Head of caudate nucleus (tissue), 42 donors: Measurements from ENCODE around the gene CEBPG.
A peak's percentile ranks its signal among the peaks of the same experiment; 100 is the strongest.

ENCODE experiments used
- DNase-seq, 42 donors: peaks; one replicate each; pipeline versions ENCODE4 v3.0.0 to v3.0.0-alpha.2; 2020 to 2021; ENCODE audit warnings: mixed read lengths in 7 of 42
- intact Hi-C: fragments of 100-400 bp; cut with DNase I; formaldehyde crosslinking; loops from one replicate; pipeline ENCODE4 v1.15.0; 2022

CEBPG gene

GRCh38 chr19:33376423-33376822, 2.9 kb downstream of the CEBPG start:
- intact Hi-C loops = no loop called here
- DNase-seq = peak in 4 of 42 donors; percentile 38 to 62 (median 51)

- peak in 1 of 42 donors; percentile 30 for DNase-seq
These were observed 3.5 kb downstream of the CEBPG start for GRCh38 chr19:33376941-33377557.

GRCh38 chr19:33377586-33378475, 4.3 kb downstream of the CEBPG start:
- peak in 2 of 42 donors; percentile 39 to 41 for DNase-seq
- intact Hi-C loops = no loop called here

More at GRCh38 chr19:33376941-33377557, 3.5 kb downstream of the CEBPG start:
- intact Hi-C loops = no loop called here

- intact Hi-C loops = no loop called here
- peak in 1 of 42 donors; percentile 19 for DNase-seq
These were observed 5.8 kb downstream of the CEBPG start for GRCh38 chr19:33379151-33379829.

- intact Hi-C loops = no loop called here
- peak in 1 of 42 donors; percentile 15 for DNase-seq
These were observed 7.6 kb downstream of the CEBPG start for GRCh38 chr19:33381101-33381500.

- intact Hi-C loops = no loop called here
- no peak for DNase-seq
These were observed 8.5 kb downstream of the CEBPG start for GRCh38 chr19:33382006-33382405.

GRCh38 chr19:33382982-33383381, 9.5 kb downstream of the CEBPG start:
- no peak for DNase-seq
- intact Hi-C loops = no loop called here

- intact Hi-C loops = no loop called here
- DNase-seq = peak in 1 of 42 donors; percentile 26
These were observed 10.3 kb downstream of the CEBPG start for GRCh38 chr19:33383720-33384292.

GRCh38 chr19:33384983-33385382, 11.5 kb downstream of the CEBPG start:
- peak in 2 of 42 donors; percentile 5 to 7 for DNase-seq
- intact Hi-C loops = no loop called here

GRCh38 chr19:33385956-33386355, 12.4 kb downstream of the CEBPG start:
- intact Hi-C loops = no loop called here
- peak in 10 of 42 donors; percentile 25 to 63 (median 39) for DNase-seq

- peak in 5 of 42 donors; percentile 3 to 37 (median 26) for DNase-seq
- intact Hi-C loops = no loop called here
These were observed 12.9 kb downstream of the CEBPG start for GRCh38 chr19:33386361-33386858.

- DNase-seq = peak in 3 of 42 donors; percentile 6 to 25 (median 6)
- intact Hi-C loops = no loop called here
These were observed 14.1 kb downstream of the CEBPG start for GRCh38 chr19:33387351-33388230.

GRCh38 chr19:33388231-33388724, 14.8 kb downstream of the CEBPG start:
- peak in 10 of 42 donors; percentile 5 to 52 (median 40) for DNase-seq
- intact Hi-C loops = no loop called here

- intact Hi-C loops = no loop called here
- peak in 12 of 42 donors; percentile 13 to 53 (median 30) for DNase-seq
These were observed 15.4 kb downstream of the CEBPG start for GRCh38 chr19:33388725-33389420.

GRCh38 chr19:33389421-33390100, 16.1 kb downstream of the CEBPG start:
- intact Hi-C loops = no loop called here
- DNase-seq = peak in 12 of 42 donors; percentile 12 to 59 (median 26)

- intact Hi-C loops = no loop called here
These were observed 16.8 kb downstream of the CEBPG start for GRCh38 chr19:33390101-33390907.

More at GRCh38 chr19:33390101-33390907, 16.8 kb downstream of the CEBPG start:
- DNase-seq = peak in 20 of 42 donors; percentile 16 to 77 (median 38)
